ENCODE data around the gene NT5DC1.
"Not testable (repeated sequence)": the region's sequence is repeated elsewhere in the genome, so short reads cannot be mapped to it uniquely, and the experiment has no call there.

NT5DC1 gene

GRCh38 chr6:116084284-116084683 lies 16.4 kb upstream of the NT5DC1 start:
- no peak for DNase-seq
- intact Hi-C loops (cut with DNase I): no loop called here

- intact Hi-C loops (cut with DNase I): no loop called here
- DNase-seq: no peak
Measured at GRCh38 chr6:116087437-116088027, 13.1 kb upstream of the NT5DC1 start.

- intact Hi-C loops (cut with DNase I): no loop called here
- no peak for DNase-seq
Measured at GRCh38 chr6:116088946-116089345, 11.7 kb upstream of the NT5DC1 start.

GRCh38 chr6:116090251-116090650 lies 10.4 kb upstream of the NT5DC1 start:
- DNase-seq: no peak
- intact Hi-C loops (cut with DNase I): no loop called here

- intact Hi-C loops (cut with DNase I): no loop called here
- no peak for DNase-seq
Measured at GRCh38 chr6:116094041-116094440, 6.6 kb upstream of the NT5DC1 start.

GRCh38 chr6:116096048-116096759 lies 4.4 kb upstream of the NT5DC1 start:
- intact Hi-C loops (cut with DNase I): loop anchor here (2.0 kb wide), 1 partner anchor 85 kb away; no protein-coding TSS in a partner anchor
- DNase-seq: not testable (repeated sequence)

- no peak for DNase-seq
- intact Hi-C loops (cut with DNase I): loop anchor here (2.0 kb wide), 1 partner anchor 86 kb away; no protein-coding TSS in a partner anchor
Measured at GRCh38 chr6:116096979-116097816, 3.5 kb upstream of the NT5DC1 start.

- no peak for DNase-seq
- intact Hi-C loops (cut with DNase I): no loop called here
Measured at GRCh38 chr6:116099036-116099435, 1.6 kb upstream of the NT5DC1 start.

- DNase-seq: no peak
- intact Hi-C loops (cut with DNase I): no loop called here
Measured at GRCh38 chr6:116101302-116101718, 657 bp downstream of the NT5DC1 start.

- intact Hi-C loops (cut with DNase I): no loop called here
Measured at GRCh38 chr6:116101790-116102189, 1.1 kb downstream of the NT5DC1 start.

GRCh38 chr6:116102873-116103272 lies 2.2 kb downstream of the NT5DC1 start:
- intact Hi-C loops (cut with DNase I): no loop called here
- DNase-seq: no peak

More at GRCh38 chr6:116101790-116102189, 1.1 kb downstream of the NT5DC1 start:
- DNase-seq: no peak

GRCh38 chr6:116104636-116105035 lies 4.0 kb downstream of the NT5DC1 start:
- intact Hi-C loops (cut with DNase I): no loop called here
- no peak for DNase-seq

- intact Hi-C loops (cut with DNase I): no loop called here
Measured at GRCh38 chr6:116105247-116105646, 4.6 kb downstream of the NT5DC1 start.

GRCh38 chr6:116106146-116106545 lies 5.5 kb downstream of the NT5DC1 start:
- DNase-seq: no peak
- intact Hi-C loops (cut with DNase I): no loop called here

More at GRCh38 chr6:116105247-116105646, 4.6 kb downstream of the NT5DC1 start:
- DNase-seq: no peak

- peak in 37 of 42 donors; percentile 22 to 91 (median 61) for DNase-seq
- intact Hi-C loops (cut with DNase I): no loop called here
Measured at GRCh38 chr6:116108836-116109235, 8.2 kb downstream of the NT5DC1 start.

- DNase-seq: peak in 7 of 42 donors; percentile 30 to 65 (median 37)
- intact Hi-C loops (cut with DNase I): no loop called here
Measured at GRCh38 chr6:116111552-116112528, 11.2 kb downstream of the NT5DC1 start.

GRCh38 chr6:116113386-116113785 lies 12.7 kb downstream of the NT5DC1 start:
- no peak for DNase-seq

GRCh38 chr6:116115781-116116180 lies 15.1 kb downstream of the NT5DC1 start:
- DNase-seq: no peak
- intact Hi-C loops (cut with DNase I): no loop called here

More at GRCh38 chr6:116113386-116113785, 12.7 kb downstream of the NT5DC1 start:
- intact Hi-C loops (cut with DNase I): no loop called here

GRCh38 chr6:116118608-116119007 lies 18.0 kb downstream of the NT5DC1 start:
- no peak for DNase-seq
- intact Hi-C loops (cut with DNase I): no loop called here
